Calu3 (cell line): ENCODE data around the gene XG. TPM values are rescaled to one million over a fixed set of nuclear protein-coding genes. Genes with fewer than 3 reads are reported as not detected.
"Not testable (repeated sequence)": the region's sequence is repeated elsewhere in the genome, so short reads cannot be mapped to it uniquely, and the experiment has no call there.

ENCODE experiments used
- BruUV-seq: library from RNA; stranded (reverse); fragments of 400-500 nt; replicated peaks from 2 replicates; lab custom pipeline; 2021; lab: Mats Ljungman, UMichigan
- CTCF ChIA-PET: fragments of 300-600 bp; sonication (Branson Sonifier 250); formaldehyde crosslinking; loops from one replicate; lab custom pipeline; 2022; ENCODE audit warnings: antibody characterized with exemption; lab: Charles Lee
- DNase-seq: peaks from one replicate; pipeline ENCODE4 v3.0.0; 2022
- H3K27ac Mint-ChIP-seq: one replicate; pipeline ENCODE4 v1.8.0; 2022; ENCODE audit warnings: mixed read lengths; ENCODE audit not compliant: unreplicated experiment
- H3K27me3 Mint-ChIP-seq: one replicate; pipeline ENCODE4 v1.8.0; 2022; ENCODE audit warnings: mixed read lengths; ENCODE audit not compliant: unreplicated experiment
- H3K36me3 Mint-ChIP-seq: one replicate; pipeline ENCODE4 v1.8.0; 2022; ENCODE audit warnings: mild to moderate bottlenecking, moderate library complexity, mixed read lengths; ENCODE audit not compliant: insufficient read depth, unreplicated experiment
- H3K4me1 Mint-ChIP-seq: one replicate; pipeline ENCODE4 v1.8.0; 2022; ENCODE audit warnings: mild to moderate bottlenecking, low read depth, mixed read lengths; ENCODE audit not compliant: unreplicated experiment
- H3K4me3 Mint-ChIP-seq: one replicate; pipeline ENCODE4 v1.8.0; 2022; ENCODE audit warnings: mild to moderate bottlenecking, low read depth, moderate library complexity, mixed read lengths; ENCODE audit not compliant: unreplicated experiment
- H3K9me3 Mint-ChIP-seq: one replicate; pipeline ENCODE4 v1.8.0; 2022; ENCODE audit warnings: low read depth, mixed read lengths; ENCODE audit not compliant: unreplicated experiment
- CTCF ChIP-seq: fragments of 200-600 bp; IDR thresholded peaks from one replicate; pipeline ENCODE4 v1.8.0; 2022; ENCODE audit warnings: antibody characterized with exemption; ENCODE audit not compliant: unreplicated experiment
- intact Hi-C: fragments of 100-400 bp; cut with micrococcal nuclease; formaldehyde crosslinking; loops from one replicate; pipeline ENCODE4 v1.10.0; 2022; ENCODE audit not compliant: unreplicated experiment
- total RNA-seq: library from RNA; stranded (reverse); gene quantifications from 2 replicates; pipeline ENCODE4 v1.2.3, GENCODE V29; 2022

The XG gene
- total RNA-seq, 1 experiment from 2014 or later = not detected

GRCh38 chrX:2748815-2749188, 3.0 kb upstream of the XG start:
- no peaks in the 10 kb centered on the region for H3K9me3 Mint-ChIP-seq
- no peaks in the 10 kb centered on the region for H3K27me3 Mint-ChIP-seq
- peaks cover 11% of the 10 kb centered on the region for H3K4me1 Mint-ChIP-seq
- H3K36me3 Mint-ChIP-seq = no peaks in the 10 kb centered on the region
- no TSS peak for BruUV-seq
- no peak for DNase-seq
- intact Hi-C loops = no loop called here
- CTCF ChIA-PET = no interaction called here
- H3K27ac Mint-ChIP-seq = no peak overlapping the region
- TF ChIP-seq CTCF = no peak
- H3K4me3 Mint-ChIP-seq = no peak overlapping the region

- no peak for DNase-seq
- no TSS peak for BruUV-seq
- TF ChIP-seq CTCF = no peak
- intact Hi-C loops = no loop called here
- Mint-ChIP-seq H3K36me3 (no peaks in the 10 kb centered on the region), H3K27me3 (no peaks in the 10 kb centered on the region), H3K9me3 (no peaks in the 10 kb centered on the region), H3K27ac (no peak overlapping the region), H3K4me3 (no peak overlapping the region), H3K4me1 (peaks cover 5% of the 10 kb centered on the region)
- CTCF ChIA-PET = no interaction called here
Measured at GRCh38 chrX:2751291-2751690, 549 bp upstream of the XG start.

GRCh38 chrX:2752441-2752840, 601 bp downstream of the XG start:
- BruUV-seq, H3K27ac Mint-ChIP-seq, H3K4me1 Mint-ChIP-seq, H3K9me3 Mint-ChIP-seq, CTCF ChIA-PET, H3K36me3 Mint-ChIP-seq, DNase-seq, H3K27me3 Mint-ChIP-seq, H3K4me3 Mint-ChIP-seq, intact Hi-C loops: not testable (repeated sequence)

- H3K27ac Mint-ChIP-seq, H3K4me1 Mint-ChIP-seq, BruUV-seq, intact Hi-C loops, H3K4me3 Mint-ChIP-seq, DNase-seq, H3K36me3 Mint-ChIP-seq, H3K27me3 Mint-ChIP-seq, CTCF ChIA-PET, H3K9me3 Mint-ChIP-seq: not testable (repeated sequence)
Measured at GRCh38 chrX:2755163-2755715, 3.4 kb downstream of the XG start.

GRCh38 chrX:2756548-2756947, 4.7 kb downstream of the XG start:
- H3K4me1 Mint-ChIP-seq = no peaks in the 10 kb centered on the region
- H3K36me3 Mint-ChIP-seq = no peaks in the 10 kb centered on the region
- BruUV-seq = no TSS peak
- intact Hi-C loops = no loop called here
- H3K9me3 Mint-ChIP-seq = no peaks in the 10 kb centered on the region
- TF ChIP-seq CTCF = no peak
- DNase-seq = no peak
- CTCF ChIA-PET = no interaction called here
- no peaks in the 10 kb centered on the region for H3K27me3 Mint-ChIP-seq
- H3K27ac Mint-ChIP-seq = no peak overlapping the region
- H3K4me3 Mint-ChIP-seq = no peak overlapping the region
